SK-N-MC (cell line): ENCODE results near the gene EXOC3.

Source experiments
- EZH2 ChIP-seq: fragments of 200-600 bp; sonication (generic); IDR thresholded peaks from one replicate; pipeline ENCODE4 v1.6.1; 2017; ENCODE audit warnings: antibody characterized with exemption
- POLR2AphosphoS5 ChIP-seq: IDR thresholded peaks from 2 replicates; pipeline ENCODE4 v1.6.1; 2012; ENCODE audit warnings: mild to moderate bottlenecking, low read depth, low read length, borderline replicate concordance

DNA sequence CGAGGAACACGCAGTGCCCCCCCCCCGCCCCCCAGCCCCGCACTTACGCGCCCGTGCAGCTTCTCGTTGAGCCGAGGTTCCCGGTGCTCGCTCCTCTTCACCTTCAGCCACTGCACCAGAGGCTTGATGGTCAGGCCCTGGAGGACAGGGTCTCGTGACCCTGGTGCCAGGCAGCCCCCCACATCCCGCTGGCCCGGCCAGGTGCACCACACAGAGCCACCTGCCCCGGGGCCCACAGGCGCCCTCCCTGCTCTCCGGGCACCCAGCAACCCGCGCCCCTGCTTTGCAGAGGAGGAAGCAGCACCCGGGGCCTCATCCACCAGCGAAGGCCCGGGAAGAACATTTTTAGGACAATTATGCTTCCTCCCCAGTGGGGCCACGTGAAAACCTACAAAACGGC lies 39.0 kb downstream of the EXOC3 start:
- TF ChIP-seq EZH2 (no peak), POLR2AphosphoS5 (no peak)
